Measurements from ENCODE around the gene THADA.
A peak's percentile ranks its signal among the peaks of the same experiment; 100 is the strongest.

The THADA gene

GRCh38 chr2:43317680-43318079 lies 278.2 kb downstream of the THADA start:
- Mint-ChIP-seq H3K27ac (no peak overlapping the region), H3K4me1 (peaks cover 2 to 3% of the 10 kb centered on the region in 2 donors), H3K9me3 (no peaks in the 10 kb centered on the region), H3K36me3 (peaks cover 19 to 31% of the 10 kb centered on the region in 2 donors), H3K27me3 (no peaks in the 10 kb centered on the region), H3K4me3 (no peak overlapping the region)
- ATAC-seq (replicated peaks) = no peak
- DNase-seq = no peak

DNA sequence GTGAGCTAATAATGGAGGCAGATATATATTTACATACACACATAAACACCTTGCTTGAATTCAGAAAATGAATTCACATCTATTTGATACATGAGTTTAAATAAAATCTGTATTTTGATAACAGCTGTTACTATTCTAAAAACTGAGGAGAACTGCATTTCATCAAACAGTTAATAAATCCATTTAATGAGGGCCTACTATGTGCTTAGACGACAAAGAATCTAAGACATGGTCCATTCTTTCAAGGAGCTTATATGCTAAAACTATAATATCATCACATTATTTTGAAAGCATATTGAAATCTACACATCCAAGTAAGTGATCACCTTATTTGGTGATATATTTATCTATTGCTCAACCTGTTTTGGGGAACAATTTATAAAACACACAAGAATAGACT lies 278.6 kb downstream of the THADA start:
- Mint-ChIP-seq H3K4me3 (no peak overlapping the region), H3K27ac (no peak overlapping the region)
- no peak for DNase-seq

DNA sequence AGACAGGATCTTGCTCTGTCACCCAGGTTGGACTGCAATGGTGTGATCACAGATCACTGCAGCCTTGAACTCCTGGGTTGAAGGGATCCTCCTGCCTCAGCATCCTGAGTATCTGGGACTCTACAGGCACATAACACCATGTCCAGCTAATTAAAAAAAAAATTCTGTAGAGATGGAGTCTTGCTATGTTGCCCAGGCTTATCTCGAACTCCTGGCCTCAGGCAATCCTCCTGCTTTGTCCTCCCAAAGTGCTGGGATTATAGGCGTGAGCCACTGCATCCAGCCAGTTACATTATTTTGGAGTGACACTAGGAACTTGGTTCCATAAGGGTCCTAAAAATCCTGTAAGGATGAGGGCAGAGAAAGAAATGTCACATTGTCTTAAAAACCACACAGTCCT lies 280.4 kb downstream of the THADA start:
- Mint-ChIP-seq H3K27ac (no peak overlapping the region), H3K36me3 (peaks cover 21 to 33% of the 10 kb centered on the region in 2 donors), H3K9me3 (no peaks in the 10 kb centered on the region), H3K27me3 (no peaks in the 10 kb centered on the region), H3K4me3 (no peak overlapping the region), H3K4me1 (peaks cover 5 to 6% of the 10 kb centered on the region in 2 donors)
- ATAC-seq (replicated peaks) (no peak), DNase-seq (no peak)

More for the DNA sequence above, 278.6 kb downstream of the THADA start:
- Mint-ChIP-seq H3K9me3 (no peaks in the 10 kb centered on the region), H3K4me1 (peaks cover 3 to 6% of the 10 kb centered on the region in 2 donors), H3K36me3 (peaks cover 19 to 31% of the 10 kb centered on the region in 2 donors), H3K27me3 (no peaks in the 10 kb centered on the region)
- no peak for ATAC-seq (replicated peaks)

DNA sequence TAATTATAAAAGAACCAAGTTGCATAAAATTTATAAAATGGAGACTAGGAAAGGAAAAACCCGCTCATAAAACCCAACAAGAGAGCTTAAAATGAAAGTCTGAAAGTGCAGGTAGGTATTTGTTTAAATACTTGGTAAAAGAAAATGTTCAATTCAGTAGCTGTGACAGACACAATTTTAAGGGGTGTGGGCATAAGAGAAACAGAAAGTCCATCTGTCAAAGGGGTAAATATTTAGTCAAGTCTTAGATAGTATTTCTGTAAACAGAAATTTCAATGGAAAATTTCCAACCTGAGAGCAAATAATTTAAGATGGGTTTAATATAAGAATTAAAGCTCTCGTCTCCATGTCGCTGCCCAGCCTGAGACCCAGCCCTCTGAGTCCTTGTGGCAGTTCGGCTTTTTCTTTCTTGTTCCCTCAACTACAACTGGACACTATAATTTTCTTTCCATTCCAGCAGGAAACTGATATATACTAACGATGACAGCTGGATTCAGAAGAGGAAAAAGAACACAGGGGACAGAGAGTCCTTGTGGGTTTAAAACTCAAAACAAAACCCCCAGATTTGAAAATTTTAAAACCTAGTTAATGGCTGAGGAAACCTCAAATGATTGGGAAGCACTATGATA lies 281.4 kb downstream of the THADA start:
- H3K9me3 Mint-ChIP-seq = no peaks in the 10 kb centered on the region
- H3K4me3 Mint-ChIP-seq = no peak overlapping the region
- DNase-seq (no peak), ATAC-seq (replicated peaks) (no peak)
- H3K27me3 Mint-ChIP-seq = no peaks in the 10 kb centered on the region
- peaks cover 5 to 6% of the 10 kb centered on the region in 2 donors for H3K4me1 Mint-ChIP-seq
- H3K36me3 Mint-ChIP-seq = peaks cover 16 to 28% of the 10 kb centered on the region in 2 donors
- no peak overlapping the region for H3K27ac Mint-ChIP-seq

DNA sequence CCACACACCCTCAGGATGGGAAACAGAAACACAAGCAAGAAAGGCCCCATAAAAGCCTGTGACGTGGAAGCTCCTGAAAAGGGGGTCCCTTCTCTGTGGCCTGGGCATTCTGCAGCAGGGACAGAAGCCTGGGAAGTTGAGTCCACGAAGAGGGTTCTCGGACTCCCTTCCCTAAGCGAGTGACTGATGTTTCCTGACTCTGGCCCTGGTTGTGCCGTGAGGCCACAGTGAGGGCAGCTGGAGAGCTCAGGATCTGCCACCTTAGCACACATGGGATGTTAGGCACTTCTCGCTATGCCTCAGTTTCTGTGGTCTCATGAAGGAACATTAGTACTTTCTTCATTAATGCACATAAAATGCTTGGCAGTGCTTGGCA lies 282.2 kb downstream of the THADA start:
- no peak overlapping the region for H3K4me3 Mint-ChIP-seq

GRCh38 chr2:43312755-43313641 lies 282.8 kb downstream of the THADA start:
- no peak for DNase-seq
- peaks cover 5 to 6% of the 10 kb centered on the region in 2 donors for H3K4me1 Mint-ChIP-seq
- H3K9me3 Mint-ChIP-seq = no peaks in the 10 kb centered on the region
- no peak for ATAC-seq (replicated peaks)
- H3K36me3 Mint-ChIP-seq = peaks cover 19 to 32% of the 10 kb centered on the region in 2 donors
- H3K4me3 Mint-ChIP-seq = no peak overlapping the region
- H3K27me3 Mint-ChIP-seq = no peaks in the 10 kb centered on the region
- H3K27ac Mint-ChIP-seq = no peak overlapping the region

More for the DNA sequence above, 282.2 kb downstream of the THADA start:
- ATAC-seq (replicated peaks) = no peak
- Mint-ChIP-seq H3K27me3 (no peaks in the 10 kb centered on the region), H3K27ac (no peak overlapping the region), H3K4me1 (peaks cover 5 to 6% of the 10 kb centered on the region in 2 donors), H3K9me3 (no peaks in the 10 kb centered on the region), H3K36me3 (peaks cover 15 to 28% of the 10 kb centered on the region in 2 donors)
- DNase-seq = no peak

DNA sequence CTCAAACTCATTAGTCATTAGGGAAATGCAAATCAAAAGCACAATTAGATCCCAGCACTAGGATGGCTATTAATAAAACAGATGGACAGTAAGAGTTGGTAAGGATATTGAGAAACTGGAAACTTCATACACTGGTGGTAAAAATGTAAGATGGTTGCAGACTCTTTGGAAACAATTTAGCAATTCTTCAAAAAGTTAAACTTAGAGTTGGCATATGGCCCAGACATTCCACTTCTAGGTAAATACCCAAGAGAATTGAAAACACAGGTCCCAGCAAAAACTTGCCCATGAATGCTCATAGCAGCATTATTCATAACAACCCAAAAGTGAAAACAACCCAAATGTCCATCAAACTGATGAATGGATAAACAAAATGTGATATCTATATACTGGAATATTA lies 284.6 kb downstream of the THADA start:
- Mint-ChIP-seq H3K9me3 (no peaks in the 10 kb centered on the region), H3K4me3 (no peak overlapping the region), H3K36me3 (peaks cover 19 to 37% of the 10 kb centered on the region in 2 donors), H3K27me3 (no peaks in the 10 kb centered on the region), H3K27ac (peak overlapping the region; percentile 42), H3K4me1 (peaks cover 6 to 7% of the 10 kb centered on the region in 2 donors)
- no peak for DNase-seq
- ATAC-seq (replicated peaks) = no peak

DNA sequence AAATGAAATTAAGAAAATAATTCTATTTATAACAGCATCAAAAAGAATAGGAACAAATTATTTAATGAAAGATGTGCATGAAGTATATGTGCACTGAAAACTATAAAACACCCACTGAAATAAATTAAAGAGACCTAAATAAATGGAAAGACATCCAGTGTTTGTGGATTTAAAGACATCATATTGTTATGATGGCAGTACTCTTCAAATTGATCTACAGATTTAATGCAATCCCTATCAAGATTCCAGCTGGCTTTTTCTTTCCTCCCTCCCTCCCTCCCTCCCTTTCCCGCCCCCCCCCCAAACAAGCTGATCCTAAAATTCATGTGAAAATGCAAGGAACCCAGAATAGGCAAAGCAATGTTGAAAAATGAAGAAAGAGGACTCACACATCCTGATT lies 285.9 kb downstream of the THADA start:
- peaks cover 22 to 43% of the 10 kb centered on the region in 2 donors for H3K36me3 Mint-ChIP-seq

DNA sequence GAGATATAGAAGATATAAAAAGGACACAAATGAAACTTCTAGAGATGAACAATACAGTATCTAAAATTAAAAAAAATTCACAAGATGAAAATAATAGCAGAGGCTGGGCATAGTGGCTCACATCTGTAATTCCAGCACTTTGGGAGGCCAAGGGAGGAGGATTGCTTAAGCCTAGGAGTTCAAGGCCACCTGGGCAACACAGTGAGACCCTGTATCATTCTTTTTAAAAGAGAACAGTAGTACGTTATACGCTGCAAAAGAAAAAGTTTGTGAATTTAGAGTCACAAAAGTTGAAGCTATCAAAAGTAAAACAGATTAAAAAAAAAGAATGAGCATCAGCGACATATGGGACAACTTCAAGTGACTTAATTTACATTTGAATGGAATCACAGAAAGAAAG lies 287.9 kb downstream of the THADA start:
- Mint-ChIP-seq H3K27ac (no peak overlapping the region), H3K36me3 (peaks cover 27 to 52% of the 10 kb centered on the region in 2 donors), H3K4me3 (no peak overlapping the region), H3K4me1 (peaks cover 8 to 15% of the 10 kb centered on the region in 2 donors), H3K27me3 (no peaks in the 10 kb centered on the region), H3K9me3 (no peaks in the 10 kb centered on the region)
- ATAC-seq (replicated peaks) = no peak
- DNase-seq = no peak

More for the DNA sequence above, 285.9 kb downstream of the THADA start:
- Mint-ChIP-seq H3K9me3 (no peaks in the 10 kb centered on the region), H3K27me3 (no peaks in the 10 kb centered on the region), H3K27ac (no peak overlapping the region), H3K4me3 (no peak overlapping the region), H3K4me1 (peaks cover 6 to 15% of the 10 kb centered on the region in 2 donors)
- DNase-seq (no peak), ATAC-seq (replicated peaks) (no peak)

DNA sequence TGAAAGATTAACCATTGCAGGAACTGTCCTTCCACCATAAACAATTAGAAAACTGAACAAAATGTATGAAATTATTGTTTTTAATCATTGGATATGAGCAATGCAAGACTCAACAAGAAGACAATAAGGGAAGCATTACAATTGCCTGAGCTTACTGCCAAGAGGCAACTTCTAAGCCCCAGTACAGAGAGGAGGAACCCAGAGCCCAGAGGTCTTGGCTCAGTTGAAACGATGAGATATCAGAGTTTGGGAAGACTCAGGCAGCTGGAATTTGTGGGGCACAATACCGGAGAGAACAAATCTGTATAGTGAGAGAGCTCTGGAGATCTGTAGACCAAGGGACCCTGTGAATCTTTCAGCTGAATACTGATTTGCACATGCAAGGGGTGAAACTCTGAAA lies 288.8 kb downstream of the THADA start:
- Mint-ChIP-seq H3K36me3 (peaks cover 27 to 52% of the 10 kb centered on the region in 2 donors), H3K9me3 (no peaks in the 10 kb centered on the region), H3K4me3 (no peak overlapping the region), H3K4me1 (peaks cover 8 to 9% of the 10 kb centered on the region in 2 donors), H3K27ac (no peak overlapping the region), H3K27me3 (no peaks in the 10 kb centered on the region)
- ATAC-seq (replicated peaks) (no peak), DNase-seq (no peak)

DNA sequence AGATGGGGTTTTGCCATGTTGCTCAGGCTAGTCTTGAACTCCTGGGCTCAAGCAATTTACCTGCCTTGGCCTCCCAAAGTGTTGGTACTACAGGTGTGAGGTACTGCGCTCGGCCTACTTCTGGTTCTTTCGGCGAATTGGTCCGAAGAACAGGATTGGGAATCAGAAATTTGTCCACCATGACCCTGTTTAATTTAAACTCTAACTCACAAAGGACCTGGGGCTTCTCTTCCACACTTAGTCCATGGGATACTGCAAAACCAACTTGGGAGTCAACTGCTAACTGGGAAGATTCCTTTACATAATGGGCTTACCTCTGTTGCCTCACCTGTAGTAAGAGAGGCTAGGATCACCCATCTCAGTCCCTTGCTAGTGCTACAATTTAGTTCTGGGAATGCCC lies 289.6 kb downstream of the THADA start:
- H3K36me3 Mint-ChIP-seq = peaks cover 27 to 46% of the 10 kb centered on the region in 2 donors
- H3K27me3 Mint-ChIP-seq = no peaks in the 10 kb centered on the region
- H3K27ac Mint-ChIP-seq = no peak overlapping the region
- H3K4me1 Mint-ChIP-seq = peaks cover 8 to 9% of the 10 kb centered on the region in 2 donors
- ATAC-seq (replicated peaks) (no peak), DNase-seq (no peak)
- no peaks in the 10 kb centered on the region for H3K9me3 Mint-ChIP-seq
- H3K4me3 Mint-ChIP-seq = no peak overlapping the region

- H3K36me3 Mint-ChIP-seq = peaks cover 24 to 39% of the 10 kb centered on the region in 2 donors
- ATAC-seq (replicated peaks) (no peak), DNase-seq (no peak)
- H3K4me1 Mint-ChIP-seq = peaks cover 5 to 9% of the 10 kb centered on the region in 2 donors
- no peaks in the 10 kb centered on the region for H3K27me3 Mint-ChIP-seq
- H3K9me3 Mint-ChIP-seq = no peaks in the 10 kb centered on the region
- peak overlapping the region; percentile 65 for H3K27ac Mint-ChIP-seq
- no peak overlapping the region for H3K4me3 Mint-ChIP-seq
Observed at GRCh38 chr2:43305517-43305916, 290.3 kb downstream of the THADA start.

DNA sequence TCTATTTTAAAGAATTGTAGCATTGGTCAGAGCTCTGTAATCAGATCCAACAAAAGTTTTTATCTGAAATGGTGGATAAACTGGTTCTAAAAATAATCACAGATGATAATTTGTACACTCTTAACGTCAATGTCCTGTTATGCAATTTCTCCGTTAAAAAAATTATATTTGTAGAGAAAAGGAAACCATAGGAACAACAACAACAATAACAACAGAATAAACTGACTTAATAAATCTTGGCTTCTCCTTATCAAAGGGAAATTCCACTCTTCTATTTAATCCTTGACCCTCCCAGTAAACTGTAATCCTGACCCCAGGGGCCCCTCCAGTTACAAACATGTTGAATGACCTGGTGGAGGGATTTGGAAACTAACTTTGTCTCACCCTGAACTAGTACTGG lies 290.8 kb downstream of the THADA start:
- peaks cover 5 to 9% of the 10 kb centered on the region in 2 donors for H3K4me1 Mint-ChIP-seq
- ATAC-seq (replicated peaks) (no peak), DNase-seq (no peak)
- H3K9me3 Mint-ChIP-seq = no peaks in the 10 kb centered on the region
- no peaks in the 10 kb centered on the region for H3K27me3 Mint-ChIP-seq
- H3K27ac Mint-ChIP-seq = no peak overlapping the region
- H3K36me3 Mint-ChIP-seq = peaks cover 20 to 38% of the 10 kb centered on the region in 2 donors
- no peak overlapping the region for H3K4me3 Mint-ChIP-seq

GRCh38 chr2:43303889-43304288 lies 291.9 kb downstream of the THADA start:
- H3K4me1 Mint-ChIP-seq = peaks cover 5 to 9% of the 10 kb centered on the region in 2 donors
- H3K36me3 Mint-ChIP-seq = peaks cover 16 to 33% of the 10 kb centered on the region in 2 donors
- H3K9me3 Mint-ChIP-seq = no peaks in the 10 kb centered on the region
- DNase-seq (no peak), ATAC-seq (replicated peaks) (no peak)
- no peak overlapping the region for H3K4me3 Mint-ChIP-seq
- H3K27me3 Mint-ChIP-seq = no peaks in the 10 kb centered on the region
- H3K27ac Mint-ChIP-seq = no peak overlapping the region
